A204.1 (cell line): ENCODE results near the gene MTFR2.
"Not testable (repeated sequence)": the region's sequence is repeated elsewhere in the genome, so short reads cannot be mapped to it uniquely, and the experiment has no call there.

Experiments
- FAIRE-seq: peaks from 2 replicates; lab custom pipeline; 2012; peaks lifted over from hg19 to GRCh38; lab: Jason Lieb, UNC

Gene MTFR2

GRCh38 chr6:136232701-136233100, 17.4 kb downstream of the MTFR2 start:
- no peak for FAIRE-seq

- no peak for FAIRE-seq
These were observed 19.8 kb downstream of the MTFR2 start for GRCh38 chr6:136230219-136230853.

- FAIRE-seq, result no peak
These were observed 21.3 kb downstream of the MTFR2 start for GRCh38 chr6:136228814-136229213.

GRCh38 chr6:136226674-136227377, 23.3 kb downstream of the MTFR2 start:
- no peak for FAIRE-seq

- no peak for FAIRE-seq
These were observed 24.0 kb downstream of the MTFR2 start for GRCh38 chr6:136226027-136226673.

- FAIRE-seq, result no peak
These were observed 24.6 kb downstream of the MTFR2 start for GRCh38 chr6:136225496-136225895.

GRCh38 chr6:136224974-136225373, 25.1 kb downstream of the MTFR2 start:
- FAIRE-seq, result not testable (repeated sequence)

- peak; percentile 27 for FAIRE-seq
These were observed 33.4 kb downstream of the MTFR2 start for GRCh38 chr6:136216503-136217401.

GRCh38 chr6:136213853-136214252, 36.3 kb downstream of the MTFR2 start:
- FAIRE-seq, result no peak

- no peak for FAIRE-seq
These were observed 37.0 kb downstream of the MTFR2 start for GRCh38 chr6:136213012-136213539.

- FAIRE-seq, result no peak
These were observed 37.5 kb downstream of the MTFR2 start for GRCh38 chr6:136212608-136213007.

- no peak for FAIRE-seq
These were observed 39.5 kb downstream of the MTFR2 start for GRCh38 chr6:136210398-136211165.

- FAIRE-seq, result no peak
These were observed 40.6 kb downstream of the MTFR2 start for GRCh38 chr6:136209496-136209895.

GRCh38 chr6:136208783-136209182, 41.3 kb downstream of the MTFR2 start:
- no peak for FAIRE-seq

- no peak for FAIRE-seq
These were observed 48.4 kb downstream of the MTFR2 start for GRCh38 chr6:136201732-136202131.

GRCh38 chr6:136192902-136193301, 57.2 kb downstream of the MTFR2 start:
- no peak for FAIRE-seq

- no peak for FAIRE-seq
These were observed 58.4 kb downstream of the MTFR2 start for GRCh38 chr6:136191606-136192312.

GRCh38 chr6:136189104-136189503, 61.0 kb downstream of the MTFR2 start:
- no peak for FAIRE-seq

GRCh38 chr6:136188486-136188885, 61.6 kb downstream of the MTFR2 start:
- FAIRE-seq, result no peak

- FAIRE-seq, result no peak
These were observed 63.7 kb downstream of the MTFR2 start for GRCh38 chr6:136186363-136186762.

GRCh38 chr6:136184738-136185137, 65.4 kb downstream of the MTFR2 start:
- FAIRE-seq, result no peak
